ENCODE measurements around the gene COA7. TPM values are rescaled to one million over a fixed set of nuclear protein-coding genes. Genes with fewer than 3 reads are reported as not detected.
A peak's percentile ranks its signal among the peaks of the same experiment; 100 is the strongest.

Gene COA7
- total RNA-seq, 1 donor from 2014 or later: 14.4 TPM

- Histone ChIP-seq H3K27me3 (ENCODE audit: low read depth) (no peaks in the 10 kb centered on the region), H3K9me3 (no peaks in the 10 kb centered on the region), H3K4me3 (no peak overlapping the region), H3K36me3 (no peaks in the 10 kb centered on the region), H3K27ac (peak overlapping the region; percentile 9), H3K4me1 (peaks cover 11% of the 10 kb centered on the region)
- intact Hi-C loops (cut with DNase I): no loop called here
- peak; percentile 71 for DNase-seq
- peak; percentile 31 to 49 for ATAC-seq
- TF ChIP-seq CTCF (IDR thresholded peaks at IDR 0.05): no peak
Measured at GRCh38 chr1:52707927-52708655, 9.9 kb upstream of the COA7 start.

- Histone ChIP-seq H3K36me3 (no peaks in the 10 kb centered on the region), H3K4me3 (no peak overlapping the region), H3K27me3 (ENCODE audit: low read depth) (no peaks in the 10 kb centered on the region), H3K4me1 (peaks cover 12% of the 10 kb centered on the region), H3K9me3 (no peaks in the 10 kb centered on the region), H3K27ac (peak overlapping the region; percentile 9)
- no peak for TF ChIP-seq CTCF (IDR thresholded peaks at IDR 0.05)
- ATAC-seq: peak in 1 of 2 donors; percentile 26
- DNase-seq: no peak
- intact Hi-C loops (cut with DNase I): no loop called here
Measured at GRCh38 chr1:52706941-52707926, 9.1 kb upstream of the COA7 start.

GRCh38 chr1:52706136-52706670 lies 8.1 kb upstream of the COA7 start:
- H3K9me3 ChIP-seq: no peaks in the 10 kb centered on the region
- H3K27ac ChIP-seq: no peak overlapping the region
- peaks cover 12% of the 10 kb centered on the region for H3K4me1 ChIP-seq
- DNase-seq: no peak
- TF ChIP-seq CTCF (IDR thresholded peaks at IDR 0.05): no peak
- no peak overlapping the region for H3K4me3 ChIP-seq
- intact Hi-C loops (cut with DNase I): no loop called here
- H3K27me3 ChIP-seq (ENCODE audit: low read depth): no peaks in the 10 kb centered on the region
- H3K36me3 ChIP-seq: no peaks in the 10 kb centered on the region
- no peak for ATAC-seq

- Histone ChIP-seq H3K4me1 (peaks cover 23% of the 10 kb centered on the region), H3K4me3 (peak overlapping the region; percentile 62), H3K9me3 (no peaks in the 10 kb centered on the region), H3K36me3 (no peaks in the 10 kb centered on the region), H3K27ac (peak overlapping the region; percentile 88), H3K27me3 (ENCODE audit: low read depth) (no peaks in the 10 kb centered on the region)
- ATAC-seq (peak; percentile 95), DNase-seq (peak; percentile 95)
- no peak for TF ChIP-seq CTCF (IDR thresholded peaks at IDR 0.05)
- intact Hi-C loops (cut with DNase I): no loop called here
Measured at GRCh38 chr1:52702886-52703787, 5.0 kb upstream of the COA7 start.

GRCh38 chr1:52695627-52696026 lies 2.5 kb downstream of the COA7 start:
- TF ChIP-seq CTCF (IDR thresholded peaks at IDR 0.05): no peak
- Histone ChIP-seq H3K27me3 (ENCODE audit: low read depth) (no peaks in the 10 kb centered on the region), H3K27ac (no peak overlapping the region), H3K4me1 (peaks cover 15% of the 10 kb centered on the region), H3K9me3 (no peaks in the 10 kb centered on the region), H3K36me3 (peaks cover 25% of the 10 kb centered on the region), H3K4me3 (no peak overlapping the region)
- ATAC-seq: no peak
- intact Hi-C loops (cut with DNase I): no loop called here
- no peak for DNase-seq

Measured in lower lobe of right lung (tissue), 2 donors.